Naive thymus-derived CD4-positive, alpha-beta T cell (primary cell): Measurements from ENCODE around the gene REXO2. TPM values are rescaled to one million over a fixed set of nuclear protein-coding genes. Genes with fewer than 3 reads are reported as not detected.

Source experiments
- ATAC-seq: fragments of 150-1000 bp; cut with Tn5 transposase; 2 replicates; pipeline ENCODE4 v1.10.0; 2021; ENCODE audit warnings: mild to moderate bottlenecking, moderate library complexity
- CTCF ChIA-PET: fragments of 350-600 bp; sonication (Branson Sonifier 250); formaldehyde crosslinking; loops from one replicate; lab custom pipeline; 2021; ENCODE audit warnings: antibody characterized with exemption; lab: Charles Lee
- POLR2A ChIA-PET: fragments of 350-600 bp; sonication (Branson Sonifier 250); formaldehyde crosslinking; loops from one replicate; lab custom pipeline; 2021; ENCODE audit warnings: antibody characterized with exemption, inconsistent platforms; lab: Charles Lee
- DNase-seq, 9 donors: peaks; one replicate each; pipeline versions ENCODE4 v3.0.0 to v3.0.0-alpha.2; 2020 to 2022; ENCODE audit warnings: mixed read lengths in 1 of 9
- H3K27ac ChIP-seq: one replicate; pipeline ENCODE4 v1.7.0; 2013; ENCODE audit warnings: mild to moderate bottlenecking, low read depth, low read length, moderate library complexity
- H3K27me3 ChIP-seq, 2 donors: one replicate each; pipeline ENCODE4 v1.7.0; 2013; ENCODE audit warnings: low read length in 2 of 2, mild to moderate bottlenecking in 2 of 2, moderate library complexity in 2 of 2; ENCODE audit not compliant: control insufficient read depth in 2 of 2, insufficient read depth in 2 of 2
- H3K36me3 ChIP-seq, 3 experiments: 1 replicate in 2 of 3; 2 replicates in 1 of 3; pipeline ENCODE4 v1.7.0; 2013; ENCODE audit warnings: low read length in 3 of 3, mild to moderate bottlenecking in 3 of 3, moderate library complexity in 1 of 3; ENCODE audit not compliant: insufficient read depth in 3 of 3, control insufficient read depth in 2 of 3
- H3K4me1 ChIP-seq, 2 donors: one replicate each; pipeline ENCODE4 v1.7.0; 2013; ENCODE audit warnings: low read length in 2 of 2, mild to moderate bottlenecking in 2 of 2, moderate library complexity in 1 of 2; ENCODE audit not compliant: control insufficient read depth in 2 of 2, insufficient read depth in 2 of 2
- H3K4me3 ChIP-seq: 2 replicates; pipeline ENCODE4 v1.7.0; 2013; ENCODE audit warnings: mild to moderate bottlenecking, low read length
- H3K9me3 ChIP-seq, 3 experiments: 1 replicate in 2 of 3; 2 replicates in 1 of 3; pipeline ENCODE4 v1.7.0; 2013; ENCODE audit warnings: low read length in 3 of 3; ENCODE audit not compliant: control insufficient read depth in 2 of 3
- H3K27ac Mint-ChIP-seq, 9 donors: one replicate each; pipeline ENCODE4 v1.8.0; 2020 to 2022; ENCODE audit warnings: mixed read lengths in 9 of 9, mild to moderate bottlenecking in 8 of 9, moderate library complexity in 5 of 9, inconsistent platforms in 2 of 9
- H3K27me3 Mint-ChIP-seq, 5 donors: one replicate each; pipeline ENCODE4 v1.8.0; 2021 to 2022; ENCODE audit warnings: mixed read lengths in 5 of 5, mild to moderate bottlenecking in 1 of 5
- H3K36me3 Mint-ChIP-seq, 5 donors: one replicate each; pipeline ENCODE4 v1.8.0; 2020 to 2022; ENCODE audit warnings: mixed read lengths in 5 of 5, mild to moderate bottlenecking in 3 of 5, inconsistent platforms in 1 of 5
- H3K4me1 Mint-ChIP-seq, 7 donors: one replicate each; pipeline ENCODE4 v1.8.0; 2020 to 2022; ENCODE audit warnings: mixed read lengths in 7 of 7, mild to moderate bottlenecking in 3 of 7, inconsistent platforms in 1 of 7
- H3K4me3 Mint-ChIP-seq, 10 donors: one replicate each; pipeline ENCODE4 v1.8.0; 2020 to 2022; ENCODE audit warnings: mild to moderate bottlenecking in 10 of 10, mixed read lengths in 10 of 10, moderate library complexity in 6 of 10, inconsistent platforms in 2 of 10
- H3K9me3 Mint-ChIP-seq, 11 donors: one replicate each; pipeline ENCODE4 v1.8.0; 2020 to 2022; ENCODE audit warnings: mixed read lengths in 11 of 11, mild to moderate bottlenecking in 4 of 11, inconsistent platforms in 1 of 11, moderate library complexity in 1 of 11
- intact Hi-C, 2 donors: fragments of 100-400 bp; cut with micrococcal nuclease; formaldehyde crosslinking; loops; one replicate each; pipeline ENCODE4 v1.15.1; 2023
- polyA plus RNA-seq, 2 donors: library from polyadenylated mRNA; unstranded; fragments of 300-500 nt; fragmentation: Illumina TruSeq; gene quantifications; one replicate each; pipeline ENCODE4 v1.2.3, GENCODE V29; 2021
- total RNA-seq, 6 experiments: library from RNA in 5 of 6; stranded (reverse) in 5 of 6; gene quantifications; 1 replicate in 5 of 6; 2 replicates in 1 of 6; pipeline ENCODE4 v1.2.3 and lab custom pipeline; 2021 to 2026

Gene REXO2
- total and polyA plus RNA-seq, 7 experiments from 2014 or later = 33.8 to 105 (median 56.0) TPM

GRCh38 chr11:114398303-114398920 lies 40.9 kb upstream of the REXO2 start:
- Histone ChIP-seq H3K4me3 (no peak overlapping the region), H3K27ac (no peak overlapping the region), H3K4me1 (peaks cover 18 to 20% of the 10 kb centered on the region in 2 donors), H3K36me3 (peaks cover 0 to 3% (median 0%) of the 10 kb centered on the region in 3 experiments), H3K27me3 (no peaks in the 10 kb centered on the region), H3K9me3 (no peaks in the 10 kb centered on the region)
- DNase-seq (no peak), ATAC-seq (no peak)
- intact Hi-C loops = no loop called here
- peaks cover 0 to 4% (median 0%) of the 10 kb centered on the region in 11 donors for H3K9me3 Mint-ChIP-seq
- peaks cover 0 to 21% (median 8%) of the 10 kb centered on the region in 5 donors for H3K36me3 Mint-ChIP-seq
- peaks cover 27 to 59% (median 49%) of the 10 kb centered on the region in 7 donors for H3K4me1 Mint-ChIP-seq
- H3K27ac Mint-ChIP-seq = peak overlapping the region in 8 of 9 donors; percentile 14 to 99 (median 98)
- peaks cover 0 to 5% (median 0%) of the 10 kb centered on the region in 5 donors for H3K27me3 Mint-ChIP-seq
- CTCF ChIA-PET = interaction anchor here (0.7 kb wide), 2 partner anchors 9 to 18 kb away, joined by 3 read pairs; no protein-coding TSS in a partner anchor
- peak overlapping the region; percentile 8 to 99 (median 96) for H3K4me3 Mint-ChIP-seq
- POLR2A ChIA-PET = interaction anchor here (0.6 to 1.1 kb wide), 3 partner anchors 8 to 41 kb away, joined by 3 to 6 read pairs (median 4); partner anchors contain the start of gene REXO2

GRCh38 chr11:114399490-114400215 lies 39.6 kb upstream of the REXO2 start:
- H3K27ac ChIP-seq = peak overlapping the region; percentile 96
- H3K36me3 ChIP-seq = peaks cover 0 to 3% (median 0%) of the 10 kb centered on the region in 3 experiments
- intact Hi-C loops = loop anchor here (1.0 to 10.0 kb wide), 12 partner anchors 19 to 1085 kb away; partner anchors contain the start of genes REXO2 (in 2 of the 2), TTC12 (in 2 of the 2), USP28 (in 2 of the 2) and ZW10 (in 2 of the 2)
- H3K4me3 Mint-ChIP-seq = peak overlapping the region; percentile 89 to 99 (median 97)
- H3K27me3 ChIP-seq = no peaks in the 10 kb centered on the region
- DNase-seq (peak in 1 of 9 donors; percentile 11), ATAC-seq (peak; percentile 8)
- peaks cover 18 to 21% of the 10 kb centered on the region in 2 donors for H3K4me1 ChIP-seq
- H3K36me3 Mint-ChIP-seq = peaks cover 0 to 26% (median 8%) of the 10 kb centered on the region in 5 donors
- H3K27ac Mint-ChIP-seq = peak overlapping the region; percentile 96 to 100 (median 99)
- H3K9me3 ChIP-seq = no peaks in the 10 kb centered on the region
- H3K4me1 Mint-ChIP-seq = peaks cover 33 to 70% (median 61%) of the 10 kb centered on the region in 7 donors
- H3K9me3 Mint-ChIP-seq = peaks cover 0 to 4% (median 0%) of the 10 kb centered on the region in 11 donors
- peaks cover 0 to 5% (median 0%) of the 10 kb centered on the region in 5 donors for H3K27me3 Mint-ChIP-seq
- CTCF ChIA-PET = interaction anchor here (0.9 kb wide), 1 partner anchor 40 kb away, joined by 3 read pairs; the partner anchor contains the start of gene REXO2
- POLR2A ChIA-PET = interaction anchor here (1.0 to 1.8 kb wide), 4 partner anchors 19 to 40 kb away, joined by 3 to 7 read pairs (median 4); partner anchors contain the start of gene REXO2
- peak overlapping the region; percentile 93 for H3K4me3 ChIP-seq

- Mint-ChIP-seq H3K36me3 (peaks cover 0 to 29% (median 13%) of the 10 kb centered on the region in 5 donors), H3K27me3 (no peaks in the 10 kb centered on the region), H3K4me1 (peaks cover 33 to 77% (median 68%) of the 10 kb centered on the region in 7 donors), H3K9me3 (peaks cover 0 to 4% (median 0%) of the 10 kb centered on the region in 11 donors), H3K4me3 (peak within 1 kb of the TSS; percentile 89 to 99 (median 97)), H3K27ac (peak within 1 kb of the TSS; percentile 96 to 100 (median 99))
- POLR2A ChIA-PET = interaction anchor here (0.6 to 1.8 kb wide), 8 partner anchors 9 to 40 kb away, joined by 3 to 7 read pairs (median 4); partner anchors contain the start of gene REXO2
- peak within 1 kb of the TSS; percentile 93 for H3K4me3 ChIP-seq
- peaks cover 25% of the 10 kb centered on the region in 2 donors for H3K4me1 ChIP-seq
- intact Hi-C loops = loop anchor here (1.0 to 10.0 kb wide), 12 partner anchors 20 to 1086 kb away; partner anchors contain the start of genes REXO2 (in 2 of the 2), TTC12 (in 2 of the 2), USP28 (in 2 of the 2) and ZW10 (in 2 of the 2)
- ATAC-seq (peak; percentile 96), DNase-seq (peak; percentile 94 to 97 (median 95))
- H3K9me3 ChIP-seq = no peaks in the 10 kb centered on the region
- H3K27me3 ChIP-seq = no peaks in the 10 kb centered on the region
- peaks cover 0 to 6% (median 6%) of the 10 kb centered on the region in 3 experiments for H3K36me3 ChIP-seq
- CTCF ChIA-PET = interaction anchor here (0.9 kb wide), 1 partner anchor 39 kb away, joined by 3 read pairs; the partner anchor contains the start of gene REXO2
- H3K27ac ChIP-seq = peak within 1 kb of the TSS; percentile 96
Observed at GRCh38 chr11:114400216-114400914, 38.9 kb upstream of the REXO2 start, which contains the start of the genes C11orf71 and RBM7. C11orf71 (minus strand) TSS chr11:114400511; CDS start chr11:114400331, 180 bp downstream. RBM7 (plus strand) TSS chr11:114400666; CDS start chr11:114400672, 6 bp downstream.

GRCh38 chr11:114400915-114401223 lies 38.4 kb upstream of the REXO2 start:
- Mint-ChIP-seq H3K4me1 (peaks cover 35 to 82% (median 73%) of the 10 kb centered on the region in 7 donors), H3K9me3 (peaks cover 0 to 4% (median 0%) of the 10 kb centered on the region in 11 donors), H3K27ac (peak overlapping the region; percentile 96 to 100 (median 99)), H3K27me3 (no peaks in the 10 kb centered on the region), H3K4me3 (peak overlapping the region; percentile 89 to 99 (median 97)), H3K36me3 (peaks cover 0 to 34% (median 18%) of the 10 kb centered on the region in 5 donors)
- ATAC-seq (no peak), DNase-seq (no peak)
- Histone ChIP-seq H3K4me1 (peaks cover 25% of the 10 kb centered on the region in 2 donors), H3K27me3 (no peaks in the 10 kb centered on the region), H3K9me3 (no peaks in the 10 kb centered on the region), H3K36me3 (peaks cover 0 to 11% (median 10%) of the 10 kb centered on the region in 3 experiments), H3K27ac (peak overlapping the region; percentile 96), H3K4me3 (peak overlapping the region; percentile 93)
- ChIA-PET CTCF (no interaction called here), POLR2A (interaction anchor here (0.6 to 1.8 kb wide), 6 partner anchors 8 to 40 kb away, joined by 3 to 7 read pairs (median 4); partner anchors contain the start of gene REXO2)
- intact Hi-C loops = loop anchor here (1.0 to 10.0 kb wide), 12 partner anchors 21 to 1087 kb away; partner anchors contain the start of genes REXO2 (in 2 of the 2), TTC12 (in 2 of the 2), USP28 (in 2 of the 2) and ZW10 (in 2 of the 2)

GRCh38 chr11:114401311-114401710 lies 38.0 kb upstream of the REXO2 start:
- ATAC-seq (no peak), DNase-seq (no peak)
- peaks cover 0 to 16% (median 13%) of the 10 kb centered on the region in 3 experiments for H3K36me3 ChIP-seq
- peaks cover 0 to 36% (median 23%) of the 10 kb centered on the region in 5 donors for H3K36me3 Mint-ChIP-seq
- H3K27me3 ChIP-seq = no peaks in the 10 kb centered on the region
- peak overlapping the region; percentile 96 to 100 (median 99) for H3K27ac Mint-ChIP-seq
- H3K27ac ChIP-seq = peak overlapping the region; percentile 96
- no peaks in the 10 kb centered on the region for H3K9me3 ChIP-seq
- peaks cover 25% of the 10 kb centered on the region in 2 donors for H3K4me1 ChIP-seq
- H3K4me3 ChIP-seq = peak overlapping the region; percentile 93
- H3K4me1 Mint-ChIP-seq = peaks cover 37 to 87% (median 71%) of the 10 kb centered on the region in 7 donors
- ChIA-PET POLR2A (no interaction called here), CTCF (no interaction called here)
- H3K9me3 Mint-ChIP-seq = peaks cover 0 to 4% (median 0%) of the 10 kb centered on the region in 11 donors
- H3K27me3 Mint-ChIP-seq = no peaks in the 10 kb centered on the region
- peak overlapping the region; percentile 89 to 99 (median 97) for H3K4me3 Mint-ChIP-seq
- intact Hi-C loops = loop anchor here (2.0 to 10.0 kb wide), 7 partner anchors 53 to 1087 kb away; partner anchors contain the start of genes TTC12 (in 1 of the 2), USP28 (in 1 of the 2) and ZBTB16 (in 1 of the 2)
